OCI-LY7 (cell line): Measurements from ENCODE around the gene IL1RAPL2.

Source experiments
- EZH2phosphoT487 ChIP-seq: fragments of 200-600 bp; sonication (generic); IDR thresholded peaks from 2 replicates; pipeline ENCODE4 v1.6.1; 2018; ENCODE audit warnings: low read depth, borderline replicate concordance, mild to moderate bottlenecking, mixed run types, antibody characterized with exemption, low read length, moderate library complexity, mixed read lengths
- TF ChIP-seq, protein P1 (sequence below): fragments of 200-600 bp; sonication (generic); conservative IDR thresholded peaks from 2 replicates; pipeline ENCODE4 v1.5.1; 2014; ENCODE audit warnings: mild to moderate bottlenecking, antibody characterized with exemption, low read length, moderate library complexity, mixed read lengths

DNA sequence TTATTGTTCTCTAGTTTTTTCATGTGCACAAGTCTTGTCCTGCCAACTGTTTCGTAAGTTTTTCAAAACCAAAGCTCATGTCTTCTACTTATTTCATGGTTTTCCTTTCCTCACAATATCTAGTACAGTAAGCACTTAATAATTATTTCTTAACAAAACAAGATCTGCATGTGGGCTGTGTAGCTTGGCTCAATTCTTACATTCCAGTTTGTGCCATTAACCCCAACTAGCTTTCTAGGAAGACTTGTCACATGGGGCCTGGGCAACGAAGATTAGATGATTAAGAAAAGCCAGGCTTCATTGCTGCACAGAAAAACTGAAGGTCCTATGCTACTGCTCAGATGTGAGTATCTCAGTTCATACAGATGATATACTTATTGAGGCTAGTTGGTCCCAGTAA is 809.8 kb downstream of the IL1RAPL2 start:
- TF ChIP-seq, protein P1, sequence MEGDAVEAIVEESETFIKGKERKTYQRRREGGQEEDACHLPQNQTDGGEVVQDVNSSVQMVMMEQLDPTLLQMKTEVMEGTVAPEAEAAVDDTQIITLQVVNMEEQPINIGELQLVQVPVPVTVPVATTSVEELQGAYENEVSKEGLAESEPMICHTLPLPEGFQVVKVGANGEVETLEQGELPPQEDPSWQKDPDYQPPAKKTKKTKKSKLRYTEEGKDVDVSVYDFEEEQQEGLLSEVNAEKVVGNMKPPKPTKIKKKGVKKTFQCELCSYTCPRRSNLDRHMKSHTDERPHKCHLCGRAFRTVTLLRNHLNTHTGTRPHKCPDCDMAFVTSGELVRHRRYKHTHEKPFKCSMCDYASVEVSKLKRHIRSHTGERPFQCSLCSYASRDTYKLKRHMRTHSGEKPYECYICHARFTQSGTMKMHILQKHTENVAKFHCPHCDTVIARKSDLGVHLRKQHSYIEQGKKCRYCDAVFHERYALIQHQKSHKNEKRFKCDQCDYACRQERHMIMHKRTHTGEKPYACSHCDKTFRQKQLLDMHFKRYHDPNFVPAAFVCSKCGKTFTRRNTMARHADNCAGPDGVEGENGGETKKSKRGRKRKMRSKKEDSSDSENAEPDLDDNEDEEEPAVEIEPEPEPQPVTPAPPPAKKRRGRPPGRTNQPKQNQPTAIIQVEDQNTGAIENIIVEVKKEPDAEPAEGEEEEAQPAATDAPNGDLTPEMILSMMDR: no peak
- no peak for TF ChIP-seq EZH2phosphoT487
